Testis (tissue), 3 donors: ENCODE results near the gene NACC2. TPM values are rescaled to one million over a fixed set of nuclear protein-coding genes. Genes with fewer than 3 reads are reported as not detected.

Source experiments
- DNase-seq: peaks from one replicate; pipeline ENCODE4 v3.0.0-alpha.2; 2019
- H3K27ac ChIP-seq, 2 donors: fragments of 200-600 bp; sonication (generic); one replicate each; pipeline ENCODE4 v1.5.1; 2019
- H3K27me3 ChIP-seq: fragments of 200-600 bp; sonication (generic); one replicate; pipeline ENCODE4 v1.5.1; 2019
- H3K36me3 ChIP-seq: fragments of 200-600 bp; sonication (generic); one replicate; pipeline ENCODE4 v1.5.1; 2017; ENCODE audit warnings: low read depth; ENCODE audit errors: missing control alignments
- H3K4me1 ChIP-seq: fragments of 200-600 bp; sonication (generic); one replicate; pipeline ENCODE4 v1.5.1; 2019
- H3K4me3 ChIP-seq, 2 donors: fragments of 200-600 bp; sonication (generic); one replicate each; pipeline ENCODE4 v1.5.1; 2017 to 2019
- H3K9me3 ChIP-seq: fragments of 200-600 bp; sonication (generic); one replicate; pipeline ENCODE4 v1.5.1; 2017
- CTCF ChIP-seq, 3 experiments: fragments of 450-650 bp in 2 of 3; fragments of 200-600 bp in 1 of 3; sonication (generic) in 1 of 3; IDR thresholded peaks; one replicate each; pipeline ENCODE4 v1.5.1; 2016 to 2019; ENCODE audit warnings: antibody characterized with exemption in 3 of 3, mild to moderate bottlenecking in 2 of 3, moderate library complexity in 1 of 3
- POLR2A ChIP-seq: fragments of 450-650 bp; IDR thresholded peaks from one replicate; pipeline ENCODE4 v1.6.1; 2017; ENCODE audit warnings: antibody characterized with exemption, mild to moderate bottlenecking, moderate library complexity
- WGBS, 2 donors: methylation state at CpG; one replicate each; pipeline ENCODE4 v1.1.5; 2018; 5-methylcytosine and 5-hydroxymethylcytosine counted together
- intact Hi-C: fragments of 100-400 bp; cut with DNase I; formaldehyde crosslinking; loops from one replicate; pipeline ENCODE4 v1.15.1; 2023; ENCODE audit warnings: low total_unique reads
- polyA plus RNA-seq: library from polyadenylated mRNA; stranded (reverse); fragments of 350-450 nt; fragmentation: Illumina TruSeq; extraction: RNeasy Lipid Tissue Mini Kit (QIAGEN cat#74804); gene quantifications from one replicate; pipeline ENCODE4 v1.2.3, GENCODE V29; 2014; ENCODE audit warnings: low read depth, low replicate concordance; ENCODE audit not compliant: insufficient read depth
- total RNA-seq, 2 donors: library from RNA; depleted of rRNA; stranded (reverse); fragments of >200 nt; gene quantifications; one replicate each; pipeline ENCODE4 v1.2.3, GENCODE V29; 2016

The NACC2 gene
- total and polyA plus RNA-seq, 3 donors from 2014 or later = 29.3 to 49.7 (median 49.5) TPM

- H3K36me3 ChIP-seq = no peaks in the 10 kb centered on the region
- H3K27ac ChIP-seq = no peak overlapping the region
- H3K4me3 ChIP-seq = no peak overlapping the region
- no peaks in the 10 kb centered on the region for H3K9me3 ChIP-seq
- 88 to 95% methylated on average over 10 of the region's 10 CpGs for WGBS, 2 donors
- H3K27me3 ChIP-seq = no peaks in the 10 kb centered on the region
- intact Hi-C loops = no loop called here
- no peak for DNase-seq
- H3K4me1 ChIP-seq = peaks cover 13% of the 10 kb centered on the region
- TF ChIP-seq POLR2A (no peak), CTCF (IDR thresholded peaks at IDR 0.05) (no peak)
Observed at GRCh38 chr9:135975834-135976233, 119.3 kb downstream of the NACC2 start.

GRCh38 chr9:135974220-135974573 is 120.9 kb downstream of the NACC2 start:
- no peaks in the 10 kb centered on the region for H3K27me3 ChIP-seq
- TF ChIP-seq CTCF (IDR thresholded peaks at IDR 0.05) (no peak), POLR2A (no peak)
- peaks cover 6% of the 10 kb centered on the region for H3K4me1 ChIP-seq
- H3K36me3 ChIP-seq = no peaks in the 10 kb centered on the region
- 76 to 78% methylated on average over 10 of the region's 10 CpGs for WGBS, 2 donors
- no peak overlapping the region for H3K27ac ChIP-seq
- no peaks in the 10 kb centered on the region for H3K9me3 ChIP-seq
- DNase-seq = no peak
- intact Hi-C loops = no loop called here
- no peak overlapping the region for H3K4me3 ChIP-seq

- no peak overlapping the region for H3K27ac ChIP-seq
- intact Hi-C loops = no loop called here
- no peaks in the 10 kb centered on the region for H3K9me3 ChIP-seq
- WGBS, 2 donors = 77 to 80% methylated on average over 23 of the region's 23 CpGs
- TF ChIP-seq CTCF (IDR thresholded peaks at IDR 0.05) (no peak), POLR2A (no peak)
- peaks cover under 1% of the 10 kb centered on the region for H3K4me1 ChIP-seq
- no peak for DNase-seq
- H3K4me3 ChIP-seq = no peak overlapping the region
- H3K27me3 ChIP-seq = no peaks in the 10 kb centered on the region
- no peaks in the 10 kb centered on the region for H3K36me3 ChIP-seq
Observed at GRCh38 chr9:135973277-135974219, 121.5 kb downstream of the NACC2 start.

- Histone ChIP-seq H3K9me3 (no peaks in the 10 kb centered on the region), H3K27me3 (no peaks in the 10 kb centered on the region), H3K4me1 (peaks cover 7% of the 10 kb centered on the region), H3K36me3 (no peaks in the 10 kb centered on the region), H3K4me3 (no peak overlapping the region), H3K27ac (no peak overlapping the region)
- 45 to 51% methylated on average over 13 of the region's 13 CpGs for WGBS, 2 donors
- intact Hi-C loops = no loop called here
- TF ChIP-seq CTCF (IDR thresholded peaks at IDR 0.05) (no peak), POLR2A (no peak)
- peak; percentile 67 for DNase-seq
Observed at GRCh38 chr9:135971892-135972291, 123.2 kb downstream of the NACC2 start.
